GM19328 (cell line): ENCODE results near the gene LTBP2.
A peak's percentile ranks its signal among the peaks of the same experiment; 100 is the strongest.

Experiments used
- ATAC-seq: cut with Tn5 transposase; IDR thresholded peaks from one replicate; pipeline ENCODE4 v1.9.1; 2021; ENCODE audit warnings: mild to moderate bottlenecking, moderate library complexity; ENCODE audit not compliant: unreplicated experiment

Gene LTBP2

DNA sequence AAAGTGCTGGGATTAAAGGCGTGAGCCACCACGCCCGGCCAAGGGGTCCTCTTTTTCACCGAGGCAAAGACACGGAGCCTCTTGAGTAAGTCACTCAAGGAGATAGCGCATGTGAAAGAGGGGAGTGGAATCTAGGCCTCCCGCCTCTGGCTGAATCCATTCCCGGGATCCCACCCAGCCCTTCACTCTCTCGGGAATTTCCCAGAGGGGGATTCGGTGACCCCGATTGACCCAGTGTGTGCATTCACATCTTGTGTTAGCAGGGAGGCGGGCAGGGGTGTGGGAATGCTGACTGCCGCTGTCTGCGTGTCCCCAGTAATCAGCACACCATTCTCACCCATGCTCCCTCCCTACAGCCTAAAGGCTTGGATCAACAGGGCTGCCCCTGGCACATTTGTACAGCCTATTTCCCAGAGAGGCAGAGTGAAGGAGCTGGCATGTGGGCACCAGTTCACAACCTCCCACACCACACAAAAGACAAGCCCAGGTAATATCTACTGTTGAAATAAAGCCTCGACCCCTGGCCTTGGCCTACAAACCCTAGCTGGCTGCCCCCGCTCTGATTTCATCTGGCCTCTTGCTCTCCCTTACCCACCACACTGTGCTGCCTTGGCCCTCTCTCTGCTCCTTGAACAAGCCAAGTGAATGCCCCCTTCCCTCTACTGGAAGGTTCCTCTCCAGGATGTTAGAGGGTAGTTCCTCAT is 1.3 kb upstream of the LTBP2 start:
- no peak for ATAC-seq

DNA sequence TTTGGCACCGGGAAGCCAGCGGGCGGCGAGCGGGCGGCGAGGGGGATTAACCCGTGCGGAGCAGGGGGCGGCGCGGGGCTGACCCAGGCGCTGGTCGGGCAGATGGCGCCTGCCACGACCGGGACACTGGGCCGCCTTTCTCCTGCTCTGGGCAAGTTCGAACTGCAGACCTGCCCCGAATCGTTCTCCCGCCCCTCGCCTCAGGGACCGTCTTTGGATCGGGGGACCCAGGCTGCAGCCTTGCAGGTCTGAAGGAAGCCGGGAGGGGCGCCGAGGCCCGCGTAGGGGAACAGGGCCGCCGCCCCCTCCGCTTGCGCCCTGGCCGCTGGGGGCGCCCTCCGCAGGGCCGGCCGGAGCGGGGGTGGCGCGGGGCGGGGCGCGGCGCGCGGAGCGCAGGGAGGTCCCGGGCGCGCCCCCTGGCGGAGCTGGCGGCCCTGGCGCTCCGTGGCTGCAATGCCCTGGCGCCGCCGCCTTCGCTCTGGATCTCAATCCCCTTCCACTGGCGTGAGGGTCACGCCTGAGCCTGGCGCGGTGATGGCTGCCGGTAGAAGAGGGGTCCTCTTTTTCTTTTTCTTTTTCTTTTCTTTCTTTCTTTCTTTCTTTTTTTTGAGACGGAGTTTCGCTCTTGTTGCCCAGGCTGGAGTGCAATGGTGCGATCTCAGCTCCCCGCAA is 449 bp upstream of the LTBP2 start:
- peak; percentile 66 for ATAC-seq

DNA sequence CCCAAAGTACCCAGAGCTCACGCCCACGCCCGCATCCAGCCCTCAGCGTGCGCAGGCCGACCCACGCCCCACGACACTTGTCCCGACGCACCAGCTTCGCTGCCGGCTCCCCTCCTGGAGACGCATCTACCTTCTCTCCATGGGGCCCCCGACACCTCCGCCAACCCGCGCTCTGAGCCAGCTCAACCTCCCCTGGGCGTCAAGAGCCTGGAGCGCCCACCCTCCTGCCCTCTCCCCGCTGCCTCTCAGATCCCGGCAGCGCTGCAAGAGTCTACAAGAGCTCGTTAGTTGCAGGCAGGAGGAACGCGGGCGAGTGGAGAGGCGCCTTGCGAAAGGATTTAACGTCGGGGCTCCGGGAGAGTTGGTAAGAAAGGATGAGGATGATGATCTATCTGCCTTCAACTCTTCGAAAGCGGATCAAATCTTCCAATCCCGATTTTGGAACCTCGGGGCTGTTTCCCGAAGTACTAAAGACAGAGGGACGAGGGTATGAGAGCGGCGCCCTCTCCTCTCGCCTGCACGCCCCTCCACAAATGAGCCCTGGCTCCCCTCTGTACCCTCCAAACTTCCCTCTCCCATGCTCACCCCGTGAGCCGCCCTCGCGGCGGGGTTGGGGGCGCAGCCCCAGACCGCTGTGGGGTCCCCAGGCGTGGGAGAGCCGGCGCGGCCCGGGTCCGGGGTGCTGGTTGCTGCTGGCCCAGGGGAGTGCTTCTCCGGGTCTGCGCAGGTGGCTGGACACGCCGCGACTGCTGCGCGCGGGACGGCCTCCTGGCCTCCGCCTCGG is 979 bp downstream of the LTBP2 start:
- no peak for ATAC-seq

DNA sequence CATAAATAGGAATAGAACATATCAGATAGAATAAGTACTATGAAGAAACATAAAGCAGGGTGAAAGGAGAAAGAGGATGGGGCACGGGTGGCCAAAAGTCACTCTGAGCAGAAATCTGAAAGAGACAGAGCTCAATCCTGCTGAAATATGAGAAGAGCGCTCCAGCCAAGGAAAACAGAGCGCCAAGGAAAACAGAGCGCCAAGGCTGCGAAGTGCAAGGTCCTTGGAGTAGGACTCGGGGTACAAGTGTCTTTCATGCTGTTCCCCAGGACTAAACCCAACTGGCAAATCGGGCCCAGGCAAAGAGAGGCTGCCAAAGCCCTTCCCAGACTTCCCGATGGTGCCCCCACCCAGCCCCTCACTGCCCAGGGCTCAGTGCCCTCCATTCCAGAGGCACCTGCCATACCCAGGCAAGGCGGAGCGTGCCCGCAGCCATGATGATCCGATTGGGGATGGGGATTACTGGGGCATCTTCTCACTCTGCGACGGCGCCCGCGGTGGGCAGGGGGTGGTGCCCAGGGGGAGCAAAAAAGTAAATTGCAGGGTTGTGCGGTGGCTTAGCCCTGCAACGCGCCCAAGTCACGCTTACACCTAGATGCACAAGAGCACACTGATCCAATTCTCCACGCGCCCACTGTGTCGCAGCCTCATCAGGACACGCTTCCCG is 1.7 kb downstream of the LTBP2 start:
- ATAC-seq = no peak

DNA sequence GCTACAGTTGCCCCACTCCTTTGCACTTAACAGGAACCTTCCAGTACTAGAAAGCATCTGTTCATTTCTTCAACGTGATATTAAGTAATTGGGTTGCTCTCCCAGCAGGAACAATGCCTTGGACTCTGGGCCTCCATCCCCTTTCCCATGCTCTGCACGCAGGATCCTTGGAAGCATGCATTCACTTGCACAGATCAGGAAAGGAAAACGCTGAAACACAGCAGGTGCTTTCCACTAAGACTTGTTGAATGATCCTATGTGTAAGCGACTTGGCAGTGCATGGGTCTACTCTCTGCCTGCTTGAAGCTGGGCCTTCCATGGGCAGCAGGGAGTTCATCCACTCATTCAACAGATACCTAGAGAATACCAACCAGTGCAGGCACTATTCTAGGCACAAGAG is 2.3 kb downstream of the LTBP2 start:
- no peak for ATAC-seq

DNA sequence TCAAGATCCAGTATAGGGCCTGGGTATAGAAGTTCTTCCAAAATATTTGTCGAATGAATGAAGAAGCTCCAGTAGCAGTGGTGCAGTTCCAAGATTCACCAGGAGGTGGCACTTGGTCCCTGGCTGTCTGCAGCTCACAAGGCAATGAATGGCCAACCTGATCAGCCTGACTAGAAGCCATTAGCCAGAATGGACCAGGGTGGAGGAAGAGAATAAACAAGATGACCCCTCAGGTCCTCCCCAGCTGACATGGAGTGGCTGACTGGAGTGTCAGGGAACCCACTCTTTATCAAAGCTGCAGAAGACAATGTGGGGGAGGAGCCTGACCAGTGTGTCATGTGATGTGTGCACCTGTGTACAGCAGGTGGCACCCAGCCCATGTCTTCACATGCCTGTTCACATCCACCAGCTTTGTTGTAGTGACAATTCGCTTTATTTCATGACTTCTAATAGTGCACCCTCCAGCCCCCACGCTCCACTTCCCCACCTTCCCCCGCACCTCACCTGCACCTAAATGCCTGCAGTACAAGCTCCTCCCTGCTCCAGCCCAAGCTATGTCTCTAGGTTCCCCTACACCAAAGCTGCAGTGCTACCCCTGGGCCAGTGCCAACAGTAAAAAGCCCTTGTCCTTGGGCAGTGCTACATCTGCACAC is 3.0 kb downstream of the LTBP2 start:
- ATAC-seq = no peak

DNA sequence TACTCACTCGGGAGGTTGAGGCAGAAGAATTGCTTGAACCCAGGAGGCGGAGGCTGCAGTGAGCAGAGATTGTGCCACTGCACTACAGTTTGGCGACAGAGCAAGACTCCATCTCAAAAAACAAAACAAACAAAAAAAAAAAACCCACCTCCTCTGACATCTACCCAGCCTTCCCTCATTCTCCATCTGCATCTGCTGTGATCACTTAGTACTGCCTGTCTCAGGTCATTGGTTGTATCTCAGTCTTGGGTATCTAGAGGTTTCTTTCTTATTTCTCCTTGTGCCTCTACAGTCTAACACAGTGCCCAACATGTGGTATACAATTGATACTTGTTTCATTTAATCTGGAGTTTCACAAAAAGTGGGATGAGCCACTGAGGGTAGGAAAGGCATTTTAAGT is 5.3 kb downstream of the LTBP2 start:
- no peak for ATAC-seq

DNA sequence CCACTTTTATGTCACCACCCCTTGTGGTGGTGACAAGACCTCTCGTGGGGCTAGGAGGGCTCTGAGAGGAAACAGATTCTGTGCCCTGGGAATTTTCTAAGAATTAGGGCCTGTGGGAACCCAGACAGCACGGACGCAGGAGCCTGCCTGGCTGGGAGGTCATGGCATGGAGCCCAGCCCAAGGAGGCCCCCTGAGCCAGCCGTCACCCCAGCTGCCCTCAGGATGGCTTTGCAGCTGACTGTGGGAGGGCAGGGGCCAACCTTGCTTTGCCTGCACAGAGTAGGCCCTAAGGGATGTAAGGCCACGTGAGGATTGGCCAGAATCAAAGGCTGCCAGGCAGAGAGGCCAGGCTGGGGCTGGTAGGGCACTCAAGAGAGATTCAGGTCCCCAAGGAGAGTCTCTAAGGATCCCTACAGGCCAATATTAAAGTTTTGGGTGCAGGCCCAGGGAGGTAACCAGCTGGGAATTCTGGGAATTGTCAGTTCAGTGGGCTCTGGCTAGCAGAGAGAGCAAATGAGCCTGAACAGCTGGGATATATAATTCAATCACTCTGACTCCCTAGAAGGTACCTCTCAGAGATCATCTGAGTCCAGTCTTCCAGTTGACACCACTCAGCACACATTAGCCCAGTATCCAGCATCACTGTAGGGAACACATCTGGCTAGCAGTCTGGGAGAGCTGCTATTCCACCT is 6.4 kb downstream of the LTBP2 start:
- no peak for ATAC-seq

DNA sequence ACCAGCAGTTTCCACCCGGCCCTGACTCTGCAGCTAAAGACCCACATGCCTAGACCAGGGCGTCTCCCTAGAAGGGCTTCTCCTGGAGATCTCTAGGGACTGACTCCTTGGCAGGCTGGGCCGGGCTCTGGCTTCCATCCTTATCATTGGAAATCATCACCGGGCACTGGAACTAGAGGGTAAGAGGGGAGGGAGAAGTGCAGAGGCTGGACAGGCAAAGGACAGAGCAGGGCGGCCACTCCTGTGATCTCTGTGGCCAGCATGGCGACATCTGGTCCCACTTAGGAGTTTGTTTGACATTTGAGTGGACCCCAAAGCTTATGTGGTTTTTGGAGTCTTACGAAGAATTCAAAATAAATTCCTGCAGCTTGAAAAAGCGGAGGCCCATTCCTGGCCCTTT is 7.1 kb downstream of the LTBP2 start:
- ATAC-seq = no peak

DNA sequence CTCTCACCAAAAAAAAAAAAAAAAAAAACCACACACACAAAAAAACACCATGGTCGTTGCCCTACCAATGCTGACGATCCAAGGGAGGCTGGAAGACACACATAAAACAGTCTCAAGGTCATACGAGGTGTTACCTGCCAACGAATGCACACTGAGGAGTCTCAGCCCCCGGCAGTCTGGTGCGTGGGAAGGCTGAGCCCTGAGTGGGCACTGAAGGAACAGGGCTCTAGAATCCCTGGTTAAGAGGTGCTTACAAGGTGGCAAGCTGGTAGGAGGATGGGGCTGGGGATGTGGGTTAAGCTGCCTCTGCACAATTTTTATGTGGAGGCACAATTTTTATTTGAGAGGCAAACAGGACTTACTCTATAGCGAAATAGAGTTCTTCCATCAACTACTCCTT is 7.9 kb downstream of the LTBP2 start:
- no peak for ATAC-seq

DNA sequence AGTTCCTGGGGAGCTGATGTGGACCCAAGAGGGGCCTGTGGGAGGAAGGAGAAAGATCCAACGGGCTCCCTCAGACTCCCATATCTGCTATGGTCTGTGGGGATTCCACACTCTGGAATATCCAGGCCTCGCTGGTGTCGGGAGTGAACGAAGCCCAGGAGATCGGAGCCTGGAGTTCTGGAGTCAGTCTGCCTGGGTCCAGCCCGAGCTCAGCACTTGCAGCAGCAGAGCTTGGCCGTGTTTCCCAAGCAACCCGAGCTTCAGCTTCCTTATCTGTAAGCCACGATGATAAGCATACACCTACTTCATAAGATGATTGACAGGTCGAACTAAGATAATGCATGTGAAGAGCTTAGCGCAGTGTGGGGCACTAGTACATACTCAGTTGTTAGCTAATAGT is 10.1 kb downstream of the LTBP2 start:
- no peak for ATAC-seq

DNA sequence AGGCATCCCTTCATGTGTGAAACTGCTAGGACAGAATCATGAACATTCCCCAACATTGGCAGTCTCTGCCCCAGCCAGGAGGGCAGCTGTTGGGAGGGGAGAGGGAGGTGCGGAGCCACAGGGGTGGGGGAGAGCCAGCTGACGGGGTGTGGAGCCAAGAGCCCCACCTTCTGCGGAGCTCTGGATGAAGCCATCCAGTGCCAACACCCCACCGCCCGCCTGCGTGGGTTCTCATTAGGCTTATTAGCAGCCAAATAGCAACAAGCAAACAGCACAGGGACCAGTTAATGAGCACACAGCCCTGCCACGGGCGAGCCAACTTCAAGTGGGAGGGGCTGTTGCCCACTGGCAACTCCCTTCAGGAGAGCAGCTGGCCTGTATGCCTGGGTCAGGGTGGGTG is 12.1 kb downstream of the LTBP2 start:
- ATAC-seq = no peak

DNA sequence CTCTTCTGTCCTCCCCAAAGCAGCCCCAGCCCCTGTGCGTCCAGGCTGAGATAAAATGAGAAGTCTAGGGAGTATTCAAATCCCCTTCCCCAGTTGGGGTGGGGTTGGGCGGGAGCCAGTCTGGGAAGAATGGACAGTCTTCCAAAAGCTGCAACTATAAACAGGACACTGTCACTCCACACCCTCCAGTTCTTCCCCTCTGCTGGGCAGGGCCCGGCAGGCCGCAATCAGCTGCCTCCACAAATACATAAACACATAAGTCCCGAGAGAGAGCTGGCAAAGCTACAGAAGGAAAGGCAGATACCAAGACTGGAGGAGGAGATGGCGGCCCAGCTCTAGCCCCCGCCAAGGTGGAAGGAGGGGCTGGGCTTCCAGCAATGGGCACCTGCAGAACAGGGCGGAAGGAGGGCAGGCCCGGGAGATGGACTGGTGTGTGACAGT is 12.7 kb downstream of the LTBP2 start:
- ATAC-seq = no peak

DNA sequence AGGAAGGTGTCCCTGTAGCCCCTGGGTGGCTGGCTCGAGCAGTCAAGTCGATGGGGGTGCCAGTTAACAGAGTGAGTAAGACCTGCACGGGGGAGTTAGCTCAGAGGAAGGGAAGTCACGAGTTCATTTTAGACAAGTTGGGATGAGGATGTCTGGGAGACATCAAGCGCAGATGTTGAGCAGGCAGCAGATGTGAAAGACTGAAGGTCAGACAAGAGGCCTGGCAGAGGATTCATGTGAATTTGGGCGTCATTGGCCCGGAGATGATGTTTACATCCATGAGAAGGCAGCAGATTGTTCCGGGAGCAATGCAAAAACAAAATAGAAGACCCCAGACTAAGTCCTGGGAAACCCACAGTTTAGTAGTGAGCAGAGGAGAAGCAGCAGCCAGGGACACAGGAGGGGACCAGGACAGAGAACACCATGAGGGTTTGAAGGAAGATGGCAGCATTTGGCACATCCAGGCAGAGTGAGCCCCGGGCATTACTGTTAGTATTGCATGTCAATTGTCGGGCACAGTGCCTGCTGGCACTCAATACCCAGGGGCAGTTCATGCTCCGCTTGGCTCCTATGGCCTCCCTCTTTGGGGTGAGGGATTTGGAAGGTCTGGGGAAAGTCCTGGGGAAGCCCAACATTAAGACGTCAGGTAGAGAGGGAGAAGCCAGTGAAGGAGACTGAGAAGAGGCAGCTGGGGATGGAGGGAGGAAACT is 15.1 kb downstream of the LTBP2 start:
- ATAC-seq = no peak

DNA sequence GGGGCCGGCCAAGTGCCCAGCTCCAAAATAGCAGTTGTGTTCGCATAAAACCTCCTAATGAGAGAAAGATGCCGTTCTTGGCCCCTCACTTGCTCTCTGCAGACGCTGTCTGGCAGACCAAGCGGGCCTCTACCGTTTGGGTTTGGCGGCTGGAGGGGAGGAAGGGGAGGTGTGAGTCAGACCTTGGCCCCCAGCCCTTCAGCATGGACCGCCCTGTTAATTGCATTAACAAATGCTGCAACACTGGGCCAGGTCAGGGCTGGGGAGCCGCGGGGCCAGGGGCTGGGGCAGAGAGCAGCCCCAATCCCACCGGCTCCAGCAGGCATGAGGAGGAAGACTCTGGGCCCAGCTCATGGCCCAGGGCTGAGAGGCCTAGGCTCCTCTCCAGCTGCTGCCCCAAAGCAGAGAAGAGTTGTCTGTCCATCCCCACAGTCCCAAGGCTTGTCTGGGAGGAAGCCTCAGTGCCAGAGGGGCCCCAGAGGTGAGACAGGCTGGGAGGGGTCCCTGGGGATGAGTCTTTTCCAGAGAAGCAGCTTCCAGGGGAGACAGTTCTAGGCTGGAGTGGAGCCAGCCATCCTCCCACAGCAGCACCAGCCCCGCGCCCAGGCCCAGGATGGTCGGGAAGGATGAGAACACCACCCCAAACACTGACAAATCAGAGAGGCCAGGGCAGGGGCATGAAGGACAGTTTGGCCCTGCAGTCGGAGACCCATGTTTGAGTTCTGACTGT is 16.9 kb downstream of the LTBP2 start:
- ATAC-seq = no peak

DNA sequence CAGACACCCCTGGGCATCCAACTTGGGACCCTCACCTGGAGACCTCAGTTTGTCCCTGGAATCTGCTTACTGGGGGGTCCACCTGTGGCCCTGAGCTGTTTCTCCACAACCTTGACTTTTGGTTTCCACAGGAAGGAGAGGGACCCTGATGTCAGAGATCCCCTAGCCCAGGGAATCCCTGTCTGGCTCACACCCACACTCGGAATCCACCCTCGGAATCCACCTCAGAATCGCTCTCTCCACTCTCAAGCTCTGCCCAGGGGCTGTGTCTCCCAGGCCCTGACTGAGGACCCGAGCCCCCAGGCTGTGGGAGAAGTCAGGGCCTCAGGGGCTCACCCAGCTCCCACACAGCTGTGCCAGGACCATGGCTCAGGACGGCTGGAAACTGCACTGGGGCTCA is 17.4 kb downstream of the LTBP2 start:
- ATAC-seq = no peak

DNA sequence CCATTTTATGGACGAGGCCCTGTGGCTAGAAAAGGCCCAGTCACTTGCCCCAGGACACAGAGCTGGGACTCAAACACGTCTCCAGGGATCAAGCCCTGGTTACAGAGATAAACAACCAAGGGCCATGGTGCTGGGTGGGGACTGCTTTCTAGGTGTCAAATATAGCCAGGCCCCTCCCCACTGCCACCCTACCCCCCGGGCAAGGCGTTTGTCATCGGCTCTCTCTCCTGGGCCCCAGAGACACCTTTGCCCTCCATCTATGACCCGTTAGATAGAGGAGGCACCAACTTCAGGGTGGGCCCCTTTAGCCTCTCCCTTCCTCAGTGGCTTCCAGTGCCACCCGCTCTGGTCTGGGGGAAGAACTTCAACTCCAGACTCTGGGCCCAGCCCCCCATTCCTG is 18.0 kb downstream of the LTBP2 start:
- ATAC-seq = no peak

DNA sequence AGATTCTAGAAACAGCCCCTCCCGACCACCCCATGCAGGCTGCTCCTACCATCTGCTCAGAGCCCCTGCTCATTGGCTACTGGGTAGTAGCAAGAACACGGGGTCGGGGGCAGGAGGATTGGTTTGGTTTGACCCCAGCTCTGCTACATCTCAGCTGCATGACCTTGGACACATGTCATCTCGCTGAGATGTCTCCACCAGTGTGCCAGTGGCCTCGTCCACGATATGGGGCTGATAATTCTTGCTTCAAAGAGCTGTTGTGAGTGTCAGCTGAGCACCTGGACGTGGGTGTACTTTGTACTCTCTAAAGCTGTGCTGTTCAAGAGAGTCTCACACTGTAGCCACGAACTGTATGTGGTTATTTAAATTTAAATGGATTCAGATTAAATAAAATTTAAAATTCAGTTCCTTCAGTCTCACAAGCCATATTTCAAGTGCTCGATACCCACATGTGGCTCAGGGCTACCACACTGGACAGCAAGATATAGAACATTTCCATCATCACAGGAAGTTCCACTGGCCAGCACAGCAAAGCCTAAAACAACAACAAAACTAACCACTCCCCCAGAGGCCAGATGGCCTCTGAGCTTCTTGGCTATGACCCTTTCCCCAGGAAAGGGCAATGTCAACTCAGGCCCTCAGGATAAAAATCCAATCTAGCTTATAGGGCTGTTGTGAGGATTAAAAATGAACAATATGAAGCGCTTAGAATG is 18.6 kb downstream of the LTBP2 start:
- no peak for ATAC-seq
